Uterus (tissue), 2 donors: ENCODE measurements around the gene PIAS2.

Source experiments
- CTCF ChIP-seq, 4 experiments: fragments of 200-600 bp in 2 of 4; fragments of 450-650 bp in 2 of 4; sonication (generic) in 2 of 4; IDR thresholded peaks; one replicate each; pipeline ENCODE4 v1.5.1; 2016 to 2019; ENCODE audit warnings: antibody characterized with exemption in 4 of 4, mild to moderate bottlenecking in 2 of 4, moderate library complexity in 1 of 4
- POLR2A ChIP-seq, 2 donors: fragments of 450-650 bp; IDR thresholded peaks; one replicate each; pipeline ENCODE4 v1.6.1; 2016; ENCODE audit warnings: antibody characterized with exemption in 2 of 2, mild to moderate bottlenecking in 1 of 2, moderate library complexity in 1 of 2

- TF ChIP-seq POLR2A (IDR thresholded peaks at IDR 0.05) (no peak), CTCF (IDR thresholded peaks at IDR 0.05) (no peak)
Measured at GRCh38 chr18:46886893-46887292, 30.4 kb downstream of the PIAS2 start.
